Cardiac muscle cell (in vitro differentiated cells and primary cell): ENCODE data around the gene KRTCAP2. TPM values are rescaled to one million over a fixed set of nuclear protein-coding genes. Genes with fewer than 3 reads are reported as not detected.

ENCODE experiments used
- DNase-seq, 2 donors: peaks; one replicate each; pipeline versions ENCODE4 v3.0.0 to v3.0.0-alpha.2; 2010 to 2017; ENCODE audit warnings: low read depth in 1 of 2, low spot score in 1 of 2
- H3K27ac ChIP-seq: fragments of 200-600 bp; sonication (generic); 2 replicates; pipeline ENCODE4 v1.5.1; 2016
- H3K27me3 ChIP-seq: fragments of 200-600 bp; sonication (generic); 2 replicates; pipeline ENCODE4 v1.6.0; 2016; ENCODE audit warnings: control low read depth
- H3K36me3 ChIP-seq: fragments of 200-600 bp; sonication (generic); 2 replicates; pipeline ENCODE4 v1.5.1; 2016; ENCODE audit warnings: control low read depth
- H3K4me1 ChIP-seq: fragments of 200-600 bp; sonication (generic); 2 replicates; pipeline ENCODE4 v1.8.1; 2017; ENCODE audit warnings: low read depth, mild to moderate bottlenecking, mixed run types
- H3K4me3 ChIP-seq: fragments of 200-600 bp; sonication (generic); 2 replicates; pipeline ENCODE4 v1.5.1; 2016; ENCODE audit warnings: mild to moderate bottlenecking
- H3K9me3 ChIP-seq: fragments of 200-600 bp; sonication (generic); 2 replicates; pipeline ENCODE4 v1.5.1; 2017; ENCODE audit warnings: low read depth, mild to moderate bottlenecking, control low read depth
- polyA plus RNA-seq: library from polyadenylated mRNA; unstranded; fragments of >200 nt; fragmentation: Nextera tagmentation; extraction: Ambion mirVana; gene quantifications from 2 replicates; pipeline ENCODE4 v1.2.1, GENCODE V29; 2016
- total RNA-seq: library from RNA; depleted of rRNA; stranded (reverse); fragments of >200 nt; gene quantifications from 2 replicates; pipeline ENCODE4 v1.2.3, GENCODE V29; 2016
- TF ChIP-seq, protein P1 (sequence below): IDR thresholded peaks from 2 replicates; pipeline ENCODE4 v1.5.1; 2012; ENCODE audit warnings: low read depth, mild to moderate bottlenecking, low read length

The KRTCAP2 gene
- total and polyA plus RNA-seq, 2 experiments from 2014 or later: 122 to 428 TPM

DNA sequence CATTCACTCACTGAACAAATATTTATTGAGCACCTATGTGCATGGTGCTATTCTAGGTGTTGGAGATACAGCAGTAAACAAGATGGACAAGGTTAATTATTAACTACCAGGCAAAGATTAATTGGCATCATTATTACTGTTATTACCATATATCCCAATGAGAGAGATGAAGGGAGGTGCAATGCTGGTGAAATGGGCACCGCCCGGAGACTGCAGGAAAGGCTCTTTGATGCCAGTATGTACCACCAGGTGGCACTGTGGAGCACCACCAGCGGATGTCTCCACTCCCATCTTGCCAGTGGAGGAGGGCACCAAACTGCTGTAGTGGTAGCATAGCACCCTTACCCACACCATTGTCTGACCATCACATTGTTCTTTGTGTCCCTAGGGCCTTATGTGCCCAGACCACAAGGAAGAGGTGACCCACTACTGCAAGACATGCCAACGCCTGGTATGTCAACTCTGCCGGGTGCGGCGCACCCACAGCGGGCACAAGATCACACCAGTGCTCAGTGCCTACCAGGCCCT is 3.5 kb upstream of the KRTCAP2 start:
- Histone ChIP-seq H3K4me1 (peaks cover 5% of the 10 kb centered on the region), H3K27me3 (peaks cover 6% of the 10 kb centered on the region), H3K36me3 (no peaks in the 10 kb centered on the region), H3K27ac (no peak overlapping the region), H3K4me3 (no peak overlapping the region), H3K9me3 (no peaks in the 10 kb centered on the region)
- TF ChIP-seq, protein P1, sequence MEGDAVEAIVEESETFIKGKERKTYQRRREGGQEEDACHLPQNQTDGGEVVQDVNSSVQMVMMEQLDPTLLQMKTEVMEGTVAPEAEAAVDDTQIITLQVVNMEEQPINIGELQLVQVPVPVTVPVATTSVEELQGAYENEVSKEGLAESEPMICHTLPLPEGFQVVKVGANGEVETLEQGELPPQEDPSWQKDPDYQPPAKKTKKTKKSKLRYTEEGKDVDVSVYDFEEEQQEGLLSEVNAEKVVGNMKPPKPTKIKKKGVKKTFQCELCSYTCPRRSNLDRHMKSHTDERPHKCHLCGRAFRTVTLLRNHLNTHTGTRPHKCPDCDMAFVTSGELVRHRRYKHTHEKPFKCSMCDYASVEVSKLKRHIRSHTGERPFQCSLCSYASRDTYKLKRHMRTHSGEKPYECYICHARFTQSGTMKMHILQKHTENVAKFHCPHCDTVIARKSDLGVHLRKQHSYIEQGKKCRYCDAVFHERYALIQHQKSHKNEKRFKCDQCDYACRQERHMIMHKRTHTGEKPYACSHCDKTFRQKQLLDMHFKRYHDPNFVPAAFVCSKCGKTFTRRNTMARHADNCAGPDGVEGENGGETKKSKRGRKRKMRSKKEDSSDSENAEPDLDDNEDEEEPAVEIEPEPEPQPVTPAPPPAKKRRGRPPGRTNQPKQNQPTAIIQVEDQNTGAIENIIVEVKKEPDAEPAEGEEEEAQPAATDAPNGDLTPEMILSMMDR: peak; percentile 92
- peak; percentile 74 to 77 for DNase-seq

DNA sequence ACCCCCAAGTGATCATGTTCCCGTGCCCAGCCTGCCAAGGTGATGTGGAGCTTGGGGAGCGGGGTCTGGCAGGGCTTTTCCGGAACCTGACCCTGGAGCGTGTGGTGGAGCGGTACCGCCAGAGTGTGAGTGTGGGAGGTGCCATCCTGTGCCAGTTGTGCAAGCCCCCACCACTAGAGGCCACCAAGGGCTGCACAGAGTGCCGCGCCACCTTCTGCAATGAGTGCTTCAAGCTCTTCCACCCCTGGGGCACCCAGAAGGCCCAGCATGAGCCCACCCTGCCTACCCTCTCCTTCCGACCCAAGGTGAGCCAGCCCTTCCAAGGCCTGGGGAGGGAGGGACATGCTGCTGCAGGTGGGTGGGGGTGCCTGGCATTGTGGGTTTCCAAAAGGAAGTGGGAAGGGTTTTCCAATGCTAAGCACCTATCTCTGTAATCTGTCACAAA is 2.8 kb upstream of the KRTCAP2 start:
- Histone ChIP-seq H3K27me3 (peaks cover 6% of the 10 kb centered on the region), H3K27ac (no peak overlapping the region), H3K4me3 (no peak overlapping the region), H3K9me3 (no peaks in the 10 kb centered on the region), H3K4me1 (peaks cover 5% of the 10 kb centered on the region), H3K36me3 (no peaks in the 10 kb centered on the region)
- TF ChIP-seq, protein P1: no peak
- no peak for DNase-seq

DNA sequence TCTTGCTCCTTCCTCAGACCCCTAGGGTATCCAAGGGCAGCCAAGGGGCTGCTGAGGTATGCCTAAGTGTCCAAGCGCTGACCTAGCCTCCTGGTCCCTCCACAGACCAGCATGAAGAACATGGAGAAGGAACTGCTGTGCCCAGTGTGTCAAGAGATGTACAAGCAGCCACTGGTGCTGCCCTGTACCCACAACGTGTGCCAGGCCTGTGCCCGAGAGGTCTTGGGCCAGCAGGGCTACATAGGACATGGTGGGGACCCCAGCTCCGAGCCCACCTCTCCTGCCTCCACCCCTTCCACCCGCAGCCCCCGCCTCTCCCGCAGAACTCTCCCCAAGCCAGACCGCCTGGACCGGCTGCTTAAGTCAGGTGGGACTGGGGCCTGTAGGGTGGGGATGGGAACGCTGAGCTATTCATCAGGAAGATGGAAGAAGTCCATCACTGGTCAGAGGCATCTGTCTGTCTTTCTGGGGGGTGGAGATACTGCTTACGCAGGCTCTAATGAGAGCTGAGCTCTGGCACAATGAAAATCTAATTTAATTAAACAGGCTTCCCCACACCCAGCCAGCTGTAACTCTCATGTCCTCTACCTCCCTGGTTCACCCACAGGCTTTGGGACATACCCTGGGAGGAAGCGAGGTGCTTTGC is 2.3 kb upstream of the KRTCAP2 start:
- H3K27ac ChIP-seq: no peak overlapping the region
- H3K4me1 ChIP-seq: peaks cover 5% of the 10 kb centered on the region
- H3K27me3 ChIP-seq: peaks cover 6% of the 10 kb centered on the region
- H3K4me3 ChIP-seq: no peak overlapping the region
- DNase-seq: no peak
- TF ChIP-seq, protein P1: no peak
- peaks cover under 1% of the 10 kb centered on the region for H3K36me3 ChIP-seq
- no peaks in the 10 kb centered on the region for H3K9me3 ChIP-seq

DNA sequence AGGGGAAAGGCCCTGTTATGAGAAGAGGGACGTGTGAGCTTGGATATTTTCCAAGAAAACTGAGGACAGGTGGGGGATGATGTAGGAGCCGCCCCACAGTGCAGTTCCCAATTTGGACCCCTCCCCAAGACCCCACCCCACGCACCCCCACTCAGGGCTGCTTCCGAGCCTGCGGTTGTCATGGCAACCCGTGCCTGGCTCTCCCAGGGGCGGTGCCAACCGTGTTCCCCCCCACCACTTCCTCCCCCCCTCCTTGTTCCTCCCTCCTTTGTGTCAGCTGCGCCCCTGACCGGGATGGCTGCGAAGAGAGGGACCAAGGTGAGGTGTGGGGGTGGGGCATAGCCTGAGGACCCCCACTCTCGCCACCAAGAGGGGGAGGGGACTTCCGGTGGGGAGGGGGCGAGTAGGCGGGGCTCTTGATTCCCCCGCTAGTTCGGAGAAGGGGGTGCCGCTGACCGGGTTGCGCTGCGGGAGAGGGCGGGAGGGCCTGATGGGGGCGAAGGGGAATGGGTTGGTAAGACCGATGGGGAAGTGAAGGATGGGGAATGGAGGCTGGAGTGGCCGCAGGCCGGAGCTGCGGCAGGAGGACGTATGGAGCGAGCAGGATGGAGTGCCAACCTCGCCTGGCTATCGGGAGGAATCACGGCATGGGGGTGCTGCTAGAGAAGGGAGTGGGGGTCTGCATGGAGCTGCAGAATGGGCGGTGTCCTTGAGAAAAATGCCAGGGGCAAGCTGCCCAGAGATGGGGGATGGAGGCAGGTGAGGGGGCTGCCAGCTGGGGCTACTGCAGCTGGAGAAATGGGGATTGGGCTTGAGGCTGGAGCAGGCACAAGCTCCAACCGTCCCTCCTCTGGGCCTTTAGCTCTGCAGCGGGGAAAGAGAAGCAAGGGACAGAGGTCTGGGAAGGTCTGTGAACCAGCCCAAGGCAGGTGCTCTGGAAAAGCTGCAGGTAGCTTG is 1.5 kb upstream of the KRTCAP2 start:
- H3K4me1 ChIP-seq: peaks cover 5% of the 10 kb centered on the region
- H3K36me3 ChIP-seq: peaks cover 3% of the 10 kb centered on the region
- peaks cover 6% of the 10 kb centered on the region for H3K27me3 ChIP-seq
- H3K4me3 ChIP-seq: peak overlapping the region; percentile 74
- TF ChIP-seq, protein P1: no peak
- no peaks in the 10 kb centered on the region for H3K9me3 ChIP-seq
- peak in 1 of 2 donors; percentile 38 for DNase-seq
- H3K27ac ChIP-seq: no peak overlapping the region

DNA sequence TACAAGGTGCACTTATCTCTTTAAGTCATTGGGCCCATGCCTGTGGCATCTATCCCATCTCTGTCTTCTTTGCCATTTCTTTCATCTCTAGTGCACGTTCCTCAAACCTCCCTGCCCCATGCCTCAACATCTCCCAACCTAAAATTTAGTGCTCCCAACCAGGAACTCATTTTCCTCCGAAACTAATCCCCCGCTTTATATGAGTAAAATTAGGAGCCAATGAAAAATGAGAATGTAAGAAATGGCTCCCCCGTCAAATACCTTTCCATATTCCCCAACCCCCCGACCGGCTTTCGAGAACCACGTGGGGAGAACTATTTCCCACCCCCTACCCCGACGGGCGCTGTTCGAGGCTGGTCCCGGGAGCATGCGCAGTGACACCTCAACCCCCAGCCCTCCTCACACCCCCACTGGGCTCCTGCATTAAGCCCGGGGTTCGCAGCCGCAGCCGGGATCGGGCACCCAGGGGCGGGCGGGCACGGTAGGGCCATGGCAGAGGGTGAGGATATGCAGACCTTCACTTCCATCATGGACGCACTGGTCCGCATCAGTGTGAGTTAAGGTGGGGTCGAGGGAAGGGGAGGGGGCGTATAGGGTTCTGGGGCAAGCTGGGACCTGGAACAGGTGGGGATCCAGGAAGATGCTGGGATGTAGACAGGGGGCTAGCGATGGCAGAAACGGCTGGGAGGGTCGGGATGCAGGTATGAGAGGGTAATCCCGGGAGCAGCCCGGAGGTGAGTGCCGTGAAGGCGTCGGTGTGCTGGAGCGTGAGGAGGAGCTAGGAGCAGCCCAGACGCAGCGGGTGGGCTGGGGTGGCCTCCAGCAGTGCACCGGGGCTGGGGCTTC is 597 bp upstream of the KRTCAP2 start, which contains the start of gene TRIM46:
TRIM46 (plus strand) TSS at position 372 of the 846 bp plus-strand sequence; CDS start at position 490, 118 bp downstream.
- H3K4me3 ChIP-seq: peak within 1 kb of the TSS; percentile 74
- H3K4me1 ChIP-seq: peaks cover 5% of the 10 kb centered on the region
- peaks cover 3% of the 10 kb centered on the region for H3K36me3 ChIP-seq
- TF ChIP-seq, protein P1: no peak
- DNase-seq: peak in 1 of 2 donors; percentile 50
- H3K27ac ChIP-seq: peak within 1 kb of the TSS; percentile 87
- H3K27me3 ChIP-seq: peaks cover 6% of the 10 kb centered on the region
- H3K9me3 ChIP-seq: no peaks in the 10 kb centered on the region
